Measurements from ENCODE around the gene ECI1.

The ECI1 gene

GRCh38 chr16:2196162-2196980, 55.0 kb downstream of the ECI1 start, which contains the start of gene CASKIN1:
Gene CASKIN1 (minus strand): TSS chr16:2196605. CDS start chr16:2196432, 173 bp downstream.
- DNase-seq (ENCODE audit: low read depth in 2 of 3, low spot score in 1 of 3), result no peak

- no peak for DNase-seq (ENCODE audit: low read depth in 2 of 3, low spot score in 1 of 3)
Measured at GRCh38 chr16:2195322-2196161, 55.8 kb downstream of the ECI1 start.

DNA sequence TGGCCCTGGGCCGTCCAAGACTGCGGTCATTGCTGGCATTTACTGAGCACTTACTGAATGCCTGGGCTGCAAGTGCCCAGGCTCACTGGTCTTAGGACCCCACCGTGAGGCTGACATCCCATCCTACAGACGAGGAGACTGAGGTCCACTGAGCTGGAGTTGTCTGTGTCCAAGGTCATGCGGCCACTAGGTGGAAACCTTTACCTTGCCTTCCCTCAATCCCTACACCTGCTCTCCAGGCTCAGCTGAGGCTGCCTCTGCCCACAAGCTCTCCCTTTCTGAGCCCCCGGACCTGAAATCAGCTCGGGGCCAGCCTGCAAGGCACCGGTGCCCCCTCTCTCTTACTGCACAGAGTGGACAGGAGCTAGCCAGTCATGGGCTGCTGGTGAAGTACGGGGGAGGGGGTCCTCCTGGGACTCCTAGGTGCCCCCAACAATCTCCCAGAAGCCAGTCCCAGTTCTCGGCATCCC, 56.5 kb downstream of the ECI1 start:
- peak in 2 of 3 donors; percentile 35 to 37 for DNase-seq (ENCODE audit: low read depth in 2 of 3, low spot score in 1 of 3)

- DNase-seq (ENCODE audit: low read depth in 2 of 3, low spot score in 1 of 3), result no peak
Measured at GRCh38 chr16:2194166-2194834, 57.1 kb downstream of the ECI1 start.

DNA sequence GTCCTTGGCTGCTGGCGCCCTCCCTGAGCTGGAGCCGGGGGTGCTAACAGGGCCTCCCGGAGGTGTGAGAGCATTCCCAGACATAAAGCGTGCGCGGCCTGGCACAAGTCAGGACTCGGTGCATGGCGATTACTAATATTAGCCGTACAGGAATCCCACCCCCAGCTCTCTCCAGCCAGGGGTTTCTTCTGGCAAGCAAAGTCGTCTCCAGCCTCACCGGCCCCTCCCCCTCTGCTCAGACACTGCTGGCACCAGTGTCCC, 60.0 kb downstream of the ECI1 start:
- no peak for DNase-seq (ENCODE audit: low read depth in 2 of 3, low spot score in 1 of 3)

GRCh38 chr16:2190659-2191445, 60.5 kb downstream of the ECI1 start:
- DNase-seq (ENCODE audit: low read depth in 2 of 3, low spot score in 1 of 3), result no peak

GRCh38 chr16:2190002-2190658, 61.3 kb downstream of the ECI1 start:
- no peak for DNase-seq (ENCODE audit: low read depth in 2 of 3, low spot score in 1 of 3)

Measured in stimulated activated CD4-positive, alpha-beta T cell treated with anti-CD3 and anti-CD28 coated beads, Interleukin-12 subunit alpha, Interleukin-12 subunit beta, amount 100 ng/mL, for 48 hours (primary cell).